NCI-H1048 (cell line): Measurements from ENCODE around the gene FAF1.

Experiments
- DNase-seq: peaks from one replicate; lab custom pipeline; 2025; lab: John Stamatoyannopoulos, UW

The FAF1 gene

GRCh38 chr1:50488876-50489275 is 471.2 kb downstream of the FAF1 start:
- no peak for DNase-seq

GRCh38 chr1:50488356-50488755 is 471.7 kb downstream of the FAF1 start:
- DNase-seq, result no peak

- no peak for DNase-seq
Observed at GRCh38 chr1:50487725-50488124, 472.3 kb downstream of the FAF1 start.

GRCh38 chr1:50481142-50481736 is 478.8 kb downstream of the FAF1 start:
- DNase-seq, result no peak

- DNase-seq, result no peak
Observed at GRCh38 chr1:50476800-50477199, 483.3 kb downstream of the FAF1 start.

GRCh38 chr1:50474859-50475809 is 484.9 kb downstream of the FAF1 start:
- DNase-seq, result no peak

DNA sequence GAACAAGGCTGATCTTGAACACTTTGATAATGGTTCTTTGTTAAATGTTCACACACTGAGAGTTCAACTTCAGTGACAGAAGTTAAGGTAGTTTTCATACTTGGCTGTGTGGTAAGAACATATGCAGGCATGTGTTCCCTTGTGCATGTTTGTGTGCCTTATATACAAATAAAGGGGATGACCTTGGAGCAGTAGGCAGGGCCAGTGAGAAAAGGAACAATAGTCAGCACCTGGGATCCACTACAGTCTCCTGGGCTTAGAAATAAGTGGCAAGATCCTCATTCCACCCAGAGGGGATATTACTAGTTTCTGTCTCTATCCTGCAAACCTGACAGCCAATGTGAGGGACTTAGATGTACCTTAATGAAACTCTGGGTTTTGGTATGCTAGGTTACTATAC is 486.6 kb downstream of the FAF1 start:
- DNase-seq, result no peak

DNA sequence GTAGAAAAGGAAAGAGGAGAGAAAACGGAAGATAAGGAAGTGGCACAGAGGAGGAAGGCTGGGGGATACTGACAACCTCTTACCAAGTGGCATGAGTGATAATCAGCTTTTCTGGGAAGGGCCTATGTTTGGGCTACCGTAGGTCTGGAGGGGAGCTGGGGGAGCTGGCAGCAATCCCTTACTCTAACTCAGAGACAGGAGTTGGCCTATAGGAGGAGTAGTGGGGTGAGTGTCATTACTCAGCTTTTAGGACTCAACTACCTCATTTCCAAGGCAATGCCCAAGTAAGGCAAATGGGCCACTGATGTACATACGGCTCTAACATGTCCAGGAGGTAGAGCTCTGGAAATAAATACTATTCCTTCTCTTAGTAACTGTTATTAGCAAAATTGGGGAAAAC is 488.1 kb downstream of the FAF1 start:
- no peak for DNase-seq

- no peak for DNase-seq
Observed at GRCh38 chr1:50462964-50463363, 497.1 kb downstream of the FAF1 start.

DNA sequence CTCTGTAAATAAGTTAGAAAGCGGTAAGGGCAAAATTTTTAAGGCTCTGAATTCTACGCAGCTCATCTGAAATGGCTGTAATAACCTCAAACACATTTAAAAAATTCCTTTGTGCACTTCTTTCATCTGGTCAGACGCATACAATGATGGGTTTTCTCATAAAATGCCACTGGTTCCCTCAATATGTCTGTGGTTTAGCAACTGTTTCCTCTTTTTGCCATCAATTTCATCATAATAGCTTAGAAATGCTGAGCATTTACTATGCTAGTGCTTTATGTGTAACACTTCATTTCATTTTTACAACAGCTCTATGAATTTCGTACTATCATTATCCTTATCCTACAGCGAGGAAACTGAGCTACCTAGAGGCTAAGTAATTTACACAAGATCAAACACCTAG is 501.6 kb downstream of the FAF1 start:
- DNase-seq, result no peak

DNA sequence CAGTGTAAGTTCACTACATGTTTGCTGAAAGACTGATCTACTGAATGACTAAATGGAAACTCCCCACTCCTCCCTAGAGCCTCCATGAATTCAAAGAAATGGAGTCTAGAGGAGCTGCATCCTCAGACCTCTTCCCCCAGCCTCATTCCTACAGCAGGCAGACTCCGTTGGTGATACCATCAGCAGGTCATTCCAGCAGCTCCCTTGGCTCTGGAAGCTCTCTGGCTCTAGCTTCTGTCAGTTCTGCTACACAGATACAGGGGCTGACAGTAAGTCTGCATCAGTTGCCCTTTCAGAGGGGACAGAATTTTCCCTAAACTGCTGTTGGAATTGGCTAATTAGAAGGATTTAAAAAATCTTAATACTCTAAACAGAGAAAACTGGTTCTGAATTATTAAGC is 505.2 kb downstream of the FAF1 start:
- no peak for DNase-seq

GRCh38 chr1:50453266-50453665 is 506.8 kb downstream of the FAF1 start:
- DNase-seq, result no peak

DNA sequence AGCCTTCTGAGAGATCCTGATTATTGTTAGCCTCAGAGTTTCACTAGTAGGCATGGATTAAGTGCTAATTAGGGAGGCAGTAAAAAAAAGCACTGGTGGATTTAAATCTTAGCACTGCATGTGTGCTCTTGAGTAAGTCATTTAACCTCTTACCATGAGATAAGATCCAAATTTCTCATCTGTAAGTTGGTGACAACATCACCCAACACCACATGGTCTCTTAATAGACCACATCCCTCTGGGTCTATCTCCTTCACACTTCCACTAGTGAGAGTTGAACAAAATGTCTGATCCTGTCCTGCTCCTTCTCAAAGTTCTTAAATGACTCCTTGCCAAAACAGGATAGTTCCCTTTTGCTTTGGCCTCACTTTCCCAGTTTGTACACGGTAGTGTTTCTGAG is 507.4 kb downstream of the FAF1 start:
- no peak for DNase-seq

DNA sequence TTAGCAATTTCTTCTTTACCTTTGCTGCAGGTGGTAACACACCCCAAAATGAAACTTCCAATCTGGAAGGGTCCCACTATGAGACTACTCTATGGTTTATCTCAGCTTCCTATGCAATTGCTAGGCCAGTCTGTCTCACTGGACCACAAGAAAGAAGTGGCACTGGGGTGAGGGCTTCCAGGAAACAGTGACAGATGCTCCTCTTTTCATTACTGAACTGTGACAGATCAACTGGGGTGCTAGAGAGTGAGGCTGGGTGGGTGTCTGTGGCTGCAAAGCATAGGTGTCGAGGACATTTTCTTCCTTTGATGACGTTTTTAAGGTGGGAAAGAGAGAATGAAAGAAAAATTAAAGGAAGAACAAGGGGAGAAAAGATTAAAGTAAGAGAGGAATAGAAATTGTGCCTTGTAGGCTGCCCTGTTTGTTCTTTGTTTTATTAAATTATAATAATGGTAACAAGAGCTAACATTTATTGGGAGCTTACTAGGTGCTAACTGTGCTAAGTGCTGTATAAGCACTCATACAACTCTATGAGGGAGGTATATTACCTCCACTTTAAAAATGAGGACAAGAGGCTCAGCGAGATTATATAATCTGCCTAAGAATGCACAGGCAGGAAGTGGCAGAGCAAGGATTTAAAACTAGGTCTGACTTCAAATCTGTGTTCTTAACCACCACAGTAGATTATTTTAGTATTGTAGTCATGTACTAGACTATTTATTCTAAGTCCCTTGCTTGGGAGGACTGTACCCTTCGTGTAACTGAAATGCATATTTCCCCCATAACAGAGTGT is 509.0 kb downstream of the FAF1 start:
- DNase-seq, result no peak

DNA sequence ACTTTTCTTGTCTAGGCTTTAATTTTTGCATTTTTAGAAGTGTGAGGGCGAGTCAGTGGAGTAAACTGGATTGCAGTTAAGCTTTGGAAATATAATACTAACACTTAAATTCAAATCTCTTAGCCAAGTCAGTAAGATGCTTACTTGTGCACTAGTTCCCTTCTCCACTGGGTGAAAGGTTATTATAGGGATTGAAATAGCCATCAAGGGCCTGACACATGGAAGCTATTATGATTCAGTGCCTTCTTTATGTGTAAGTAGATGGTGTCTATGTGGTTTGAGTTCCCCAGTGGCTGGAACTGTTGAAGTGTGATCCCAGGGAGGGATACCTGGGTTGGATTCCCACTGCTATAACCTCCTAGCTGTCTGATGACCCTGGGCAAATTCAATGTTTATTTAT is 512.1 kb downstream of the FAF1 start:
- no peak for DNase-seq

GRCh38 chr1:50441183-50441582 is 518.9 kb downstream of the FAF1 start:
- DNase-seq, result no peak

DNA sequence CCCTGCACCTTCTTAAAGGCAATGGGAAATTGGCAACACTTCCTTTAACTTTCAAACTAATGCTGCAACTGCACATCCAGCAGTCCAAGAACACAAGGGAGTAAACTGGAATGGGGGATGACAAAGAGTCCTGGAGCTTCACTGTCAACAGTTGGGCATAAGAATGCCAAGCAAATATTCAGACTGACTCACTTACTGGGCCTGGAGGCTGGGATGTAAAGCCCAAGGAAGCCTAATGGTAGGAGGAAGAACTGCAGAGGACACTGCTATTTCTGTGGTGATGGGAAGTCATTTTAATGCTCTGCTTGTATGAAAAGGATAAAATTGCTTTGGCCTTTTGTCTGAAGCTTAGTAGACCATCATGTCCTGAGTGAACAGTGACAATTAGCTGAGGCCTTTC is 521.1 kb downstream of the FAF1 start:
- no peak for DNase-seq

GRCh38 chr1:50436489-50436888 is 523.6 kb downstream of the FAF1 start:
- no peak for DNase-seq

GRCh38 chr1:50430010-50430405 is 530.1 kb downstream of the FAF1 start:
- no peak for DNase-seq

DNA sequence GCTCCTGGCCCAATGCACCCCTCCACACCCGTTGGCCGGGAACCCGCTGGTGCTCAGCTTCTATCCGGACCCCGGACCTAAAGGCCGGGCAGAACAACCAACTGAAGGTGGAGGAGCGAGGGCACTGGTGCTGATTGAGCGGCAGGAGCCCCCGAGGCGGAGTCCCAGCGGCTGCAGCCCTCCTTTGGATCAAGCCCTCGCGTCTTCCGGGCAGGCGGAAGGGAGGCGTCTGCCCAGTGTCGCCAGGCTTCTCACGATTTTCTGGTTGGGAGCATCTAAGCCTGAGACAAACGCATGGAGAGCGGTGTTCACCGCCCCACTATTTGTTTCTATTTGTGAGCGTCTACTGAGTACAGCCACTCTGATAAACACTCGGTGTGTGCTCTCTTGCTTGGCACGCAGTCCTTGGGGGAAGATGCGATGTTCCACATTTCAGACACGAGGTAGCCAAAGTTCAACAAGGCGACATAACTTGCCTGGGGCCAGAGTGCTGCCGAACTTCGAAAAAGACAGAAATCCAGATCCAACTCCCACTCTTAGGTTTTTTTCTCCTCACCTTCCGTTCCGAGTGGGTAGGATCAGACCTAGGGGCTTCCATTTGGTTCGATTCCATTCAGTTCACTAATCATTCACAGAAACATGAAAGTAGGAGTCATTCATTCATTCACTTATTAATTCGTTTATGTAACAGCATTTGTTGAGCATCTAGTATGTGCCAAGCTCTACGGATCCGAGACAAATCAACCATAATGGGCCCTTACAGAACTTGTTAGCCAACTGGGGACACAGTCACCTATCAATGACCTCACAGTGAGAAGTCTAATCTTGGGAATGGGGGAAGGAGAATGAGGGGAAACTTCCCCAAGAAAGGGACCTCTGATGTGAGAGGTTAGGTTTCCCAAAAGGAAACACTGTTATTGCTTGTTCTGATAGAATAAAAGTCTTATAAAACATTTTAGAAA is 532.0 kb downstream of the FAF1 start:
- DNase-seq, result no peak

- DNase-seq, result no peak
Observed at GRCh38 chr1:50427086-50427817, 532.8 kb downstream of the FAF1 start.
